Body of pancreas (tissue), 4 donors: ENCODE results near the gene KREMEN1. TPM values are rescaled to one million over a fixed set of nuclear protein-coding genes. Genes with fewer than 3 reads are reported as not detected.
A peak's percentile ranks its signal among the peaks of the same experiment; 100 is the strongest.

Experiments
- ATAC-seq: fragments of 150-250 bp; one replicate; pipeline ENCODE4 v1.9.1; 2016
- DNase-seq, 4 donors: peaks; one replicate each; pipeline ENCODE4 v3.0.0-alpha.2; 2019
- H3K27ac ChIP-seq, 4 donors: fragments of 200-600 bp; sonication (generic); 1 replicate in 3 of 4; 2 replicates in 1 of 4; pipeline versions ENCODE4 v1.5.1 to v1.6.1; 2016 to 2019; ENCODE audit warnings: mild to moderate bottlenecking in 1 of 4, mixed read lengths in 1 of 4, moderate library complexity in 1 of 4
- H3K27me3 ChIP-seq, 2 donors: fragments of 200-600 bp; sonication (generic); one replicate each; pipeline ENCODE4 v1.6.0; 2016; ENCODE audit warnings: mild to moderate bottlenecking in 1 of 2
- H3K36me3 ChIP-seq, 2 donors: fragments of 200-600 bp; sonication (generic); replicated peaks in 1 of 2; 2 replicates each; pipeline ENCODE4 v1.5.1; 2016; ENCODE audit warnings: low read depth in 2 of 2; ENCODE audit not compliant: insufficient read depth in 1 of 2
- H3K4me1 ChIP-seq: fragments of 200-600 bp; sonication (generic); one replicate; pipeline ENCODE4 v1.6.0; 2016
- H3K4me3 ChIP-seq, 2 donors: fragments of 200-600 bp; sonication (generic); 1 replicate in 1 of 2; 2 replicates in 1 of 2; pipeline ENCODE4 v1.5.1; 2016 to 2019
- H3K9me3 ChIP-seq, 3 donors: fragments of 200-600 bp; sonication (generic); 1 replicate in 2 of 3; 2 replicates in 1 of 3; pipeline ENCODE4 v1.5.1; 2016
- CTCF ChIP-seq, 7 experiments: fragments of 450-650 bp in 4 of 7; fragments of 200-600 bp in 3 of 7; sonication (generic) in 3 of 7; IDR thresholded peaks; one replicate each; pipeline ENCODE4 v1.5.1; 2016 to 2019; ENCODE audit warnings: antibody characterized with exemption in 7 of 7
- POLR2A ChIP-seq, 3 donors: fragments of 450-650 bp; IDR thresholded peaks; one replicate each; pipeline ENCODE4 v1.6.1; 2016; ENCODE audit warnings: antibody characterized with exemption in 3 of 3, mild to moderate bottlenecking in 2 of 3
- WGBS, 2 donors: methylation state at CpG; one replicate each; pipeline ENCODE4 v1.1.5; 2017; 5-methylcytosine and 5-hydroxymethylcytosine counted together
- intact Hi-C: fragments of 100-400 bp; cut with DNase I; formaldehyde crosslinking; loops from one replicate; pipeline ENCODE4 v1.15.1; 2023
- total RNA-seq, 2 donors: library from RNA; depleted of rRNA; stranded (reverse); fragments of >200 nt; gene quantifications; one replicate each; pipeline ENCODE4 v1.1.0, GENCODE V29; 2016

KREMEN1 gene
- total RNA-seq, 2 donors from 2014 or later, result 6.6 to 7.3 TPM

- Histone ChIP-seq H3K27ac (no peak overlapping the region), H3K4me3 (no peak overlapping the region), H3K9me3 (no peaks in the 10 kb centered on the region), H3K4me1 (peaks cover 18% of the 10 kb centered on the region), H3K36me3 (no peaks in the 10 kb centered on the region), H3K27me3 (no peaks in the 10 kb centered on the region)
- intact Hi-C loops, result no loop called here
- 30 to 31% methylated on average over 4 of the region's 4 CpGs for WGBS, 2 donors
- TF ChIP-seq POLR2A (IDR thresholded peaks at IDR 0.05) (no peak), CTCF (IDR thresholded peaks at IDR 0.05) (no peak)
- ATAC-seq (peak; percentile 36), DNase-seq (peak in 3 of 4 donors; percentile 25 to 60 (median 42))
These were observed 19.4 kb downstream of the KREMEN1 start for GRCh38 chr22:29092243-29092642.

- peaks cover 19% of the 10 kb centered on the region for H3K4me1 ChIP-seq
- H3K36me3 ChIP-seq, result no peaks in the 10 kb centered on the region
These were observed 20.2 kb downstream of the KREMEN1 start for GRCh38 chr22:29093030-29093429.

GRCh38 chr22:29093501-29094300, 20.9 kb downstream of the KREMEN1 start:
- TF ChIP-seq POLR2A (IDR thresholded peaks at IDR 0.05) (no peak), CTCF (IDR thresholded peaks at IDR 0.05) (no peak)
- Histone ChIP-seq H3K27me3 (no peaks in the 10 kb centered on the region), H3K36me3 (no peaks in the 10 kb centered on the region), H3K4me1 (peaks cover 19% of the 10 kb centered on the region), H3K9me3 (no peaks in the 10 kb centered on the region), H3K27ac (no peak overlapping the region), H3K4me3 (no peak overlapping the region)
- WGBS, 2 donors, result 71 to 86% methylated on average over 4 of the region's 4 CpGs
- ATAC-seq (no peak), DNase-seq (no peak)
- intact Hi-C loops, result no loop called here

More at GRCh38 chr22:29093030-29093429, 20.2 kb downstream of the KREMEN1 start:
- ATAC-seq (no peak), DNase-seq (no peak)
- no peak overlapping the region for H3K27ac ChIP-seq
- no peak for TF ChIP-seq POLR2A (IDR thresholded peaks at IDR 0.05)
- no peak for TF ChIP-seq CTCF (IDR thresholded peaks at IDR 0.05)
- H3K9me3 ChIP-seq, result no peaks in the 10 kb centered on the region
- intact Hi-C loops, result no loop called here
- WGBS, 2 donors, result 85 to 97% methylated on average over 1 of the region's 1 CpG
- no peaks in the 10 kb centered on the region for H3K27me3 ChIP-seq
- no peak overlapping the region for H3K4me3 ChIP-seq

GRCh38 chr22:29095459-29095858, 22.6 kb downstream of the KREMEN1 start:
- DNase-seq (no peak), ATAC-seq (no peak)
- peaks cover 19% of the 10 kb centered on the region for H3K4me1 ChIP-seq
- H3K4me3 ChIP-seq, result no peak overlapping the region
- H3K27ac ChIP-seq, result no peak overlapping the region
- H3K9me3 ChIP-seq, result no peaks in the 10 kb centered on the region
- H3K27me3 ChIP-seq, result no peaks in the 10 kb centered on the region
- intact Hi-C loops, result no loop called here
- no peaks in the 10 kb centered on the region for H3K36me3 ChIP-seq
- 68 to 92% methylated on average over 2 of the region's 2 CpGs for WGBS, 2 donors
- TF ChIP-seq POLR2A (IDR thresholded peaks at IDR 0.05) (no peak), CTCF (IDR thresholded peaks at IDR 0.05) (no peak)
